Measurements from ENCODE around the gene NBEAL1.
"Not testable (repeated sequence)": the region's sequence is repeated elsewhere in the genome, so short reads cannot be mapped to it uniquely, and the experiment has no call there.

NBEAL1 gene

DNA sequence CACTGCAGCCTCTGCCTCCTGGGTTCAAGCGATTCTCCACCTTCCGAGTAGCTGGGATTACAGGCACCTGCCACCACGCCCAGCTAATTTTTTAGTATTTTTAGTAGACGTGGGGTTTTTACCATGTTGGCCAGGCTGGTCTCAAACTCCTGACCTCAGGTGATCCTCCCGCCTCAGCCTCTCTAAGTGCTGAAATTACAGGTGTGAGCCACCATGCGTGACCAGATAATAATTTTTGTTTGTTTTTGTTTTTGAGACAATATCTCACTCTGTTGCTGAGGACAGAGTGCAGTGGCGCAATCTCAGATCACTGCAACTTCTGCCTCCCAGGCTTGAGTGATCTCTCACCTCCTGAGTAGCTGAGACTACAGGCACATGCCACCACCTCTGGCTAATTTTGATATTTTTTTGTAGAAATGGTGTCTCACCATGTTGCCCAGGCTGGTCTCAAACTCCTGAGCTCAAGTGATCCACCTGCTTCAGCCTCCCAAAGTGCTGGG, 100.6 kb downstream of the NBEAL1 start:
- not testable (repeated sequence) for DNase-seq

- no peak for DNase-seq
Measured at GRCh38 chr2:203122317-203122986, 107.8 kb downstream of the NBEAL1 start.

GRCh38 chr2:203126996-203127395, 112.3 kb downstream of the NBEAL1 start:
- no peak for DNase-seq

DNA sequence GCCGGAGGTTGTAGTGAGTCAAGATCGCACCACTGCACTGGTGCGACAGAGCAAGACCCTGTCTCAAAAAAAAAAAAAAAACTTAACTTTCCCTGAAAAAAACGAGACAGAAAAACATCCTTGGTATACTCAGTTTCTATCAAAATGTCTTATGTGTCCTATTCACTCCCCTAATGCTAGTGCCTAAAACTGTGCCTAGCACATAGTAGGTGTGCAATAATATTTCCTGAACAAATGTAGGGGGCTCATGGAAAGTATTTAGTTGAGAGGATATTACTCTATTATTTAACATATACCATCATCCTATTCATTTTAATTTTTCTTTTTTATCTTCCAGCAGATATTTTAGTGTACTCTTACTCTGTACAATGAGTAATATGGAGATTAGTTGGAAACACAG, 120.4 kb downstream of the NBEAL1 start:
- DNase-seq, result no peak

DNA sequence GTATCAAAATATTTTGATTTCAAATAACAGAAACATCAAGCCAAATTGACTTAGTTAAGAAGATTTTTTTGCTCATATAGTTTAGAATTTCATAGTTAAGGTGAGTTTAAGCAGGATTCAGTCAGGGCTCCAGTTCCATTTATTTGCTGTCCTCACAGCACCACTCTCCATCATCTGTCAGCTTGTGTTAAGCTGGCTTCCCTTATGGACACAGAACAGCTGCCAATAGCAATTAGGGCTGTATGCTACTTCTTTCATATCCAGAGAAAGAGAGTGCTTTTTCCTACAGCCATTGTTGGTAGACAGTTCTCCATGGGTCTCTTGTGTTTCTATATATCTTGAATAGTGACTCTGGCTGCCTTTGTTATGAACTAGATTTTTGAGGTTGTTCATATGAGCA, 128.7 kb downstream of the NBEAL1 start:
- no peak for DNase-seq

GRCh38 chr2:203149194-203149593, 134.5 kb downstream of the NBEAL1 start:
- no peak for DNase-seq

DNA sequence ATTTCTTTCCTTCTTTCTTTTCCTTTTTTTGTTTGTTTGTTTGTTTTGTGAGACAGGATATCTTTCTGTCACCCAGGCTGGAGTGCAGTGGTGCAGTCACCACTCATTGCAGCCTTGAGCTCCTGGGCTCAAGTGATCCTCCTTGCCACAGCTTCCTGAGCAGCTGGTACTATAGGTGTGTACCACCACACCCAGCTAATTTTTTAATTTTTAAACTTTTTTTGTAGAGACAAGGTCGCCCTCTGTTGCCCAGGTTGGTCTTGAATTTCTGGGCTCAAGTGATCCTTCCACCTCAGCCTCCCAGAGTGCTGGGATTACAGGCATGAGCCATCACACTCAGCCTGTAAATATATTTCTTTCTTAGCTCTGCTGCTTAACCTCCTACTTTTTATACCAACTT, 140.7 kb downstream of the NBEAL1 start:
- no peak for DNase-seq

DNA sequence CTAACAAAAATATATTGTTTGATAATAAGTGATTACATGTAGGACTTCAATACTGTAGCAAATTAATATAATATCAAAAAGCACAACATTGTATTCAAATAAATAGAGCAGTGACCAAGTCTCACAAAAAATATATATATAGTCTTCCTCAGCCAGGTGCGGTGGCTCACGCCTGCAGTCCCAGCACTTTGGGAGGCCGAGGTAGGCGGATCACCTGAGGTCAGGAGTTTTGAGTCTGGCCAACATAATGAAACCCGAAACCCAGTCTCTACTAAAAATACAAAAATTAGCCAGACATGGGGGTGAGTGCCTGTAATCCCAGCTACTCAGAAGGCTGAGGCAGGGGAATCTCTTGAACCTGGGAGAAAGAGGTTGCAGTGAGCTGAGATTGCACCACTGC, 148.0 kb downstream of the NBEAL1 start:
- DNase-seq, result not testable (repeated sequence)

- DNase-seq, result no peak
Measured at GRCh38 chr2:203164311-203164935, 149.7 kb downstream of the NBEAL1 start.

DNA sequence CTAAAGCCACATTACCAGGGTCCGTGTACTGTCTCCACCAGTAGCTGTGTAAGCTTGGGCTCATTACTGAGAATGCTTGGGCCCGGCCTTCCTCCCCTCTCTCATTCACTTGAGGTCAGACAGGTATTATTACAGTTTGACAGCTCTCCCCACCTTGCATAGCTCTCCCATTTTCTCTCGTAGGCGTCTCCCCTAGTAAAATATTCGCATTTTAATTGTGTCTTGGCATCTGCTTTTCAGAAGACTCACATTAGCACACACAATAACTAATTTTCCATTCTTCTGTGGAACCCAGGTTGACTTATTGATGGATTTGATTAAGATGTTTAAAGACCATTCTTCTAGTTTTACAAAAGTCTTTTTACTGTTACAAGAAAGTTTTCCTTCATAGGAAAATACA, 153.1 kb downstream of the NBEAL1 start:
- DNase-seq, result no peak

GRCh38 chr2:203170502-203170901, 155.8 kb downstream of the NBEAL1 start:
- DNase-seq, result no peak

DNA sequence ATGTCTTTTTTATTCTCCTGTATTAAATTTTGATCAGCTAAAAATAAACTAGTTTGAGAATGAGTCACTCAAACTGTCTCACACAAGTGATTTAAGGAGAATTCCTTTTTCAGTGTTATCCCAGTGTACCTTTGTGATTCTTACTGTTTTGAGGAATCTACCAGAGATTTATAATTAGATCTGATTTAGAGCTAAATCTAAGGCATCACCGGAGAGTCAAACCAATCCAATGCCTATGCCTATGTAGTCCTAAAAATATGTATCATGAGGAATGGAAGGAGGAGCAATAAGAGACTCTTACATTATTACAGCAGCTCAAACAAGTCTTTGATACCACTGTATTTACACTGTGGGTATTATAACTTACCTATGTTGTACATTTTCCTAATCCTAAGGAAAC, 160.7 kb downstream of the NBEAL1 start:
- DNase-seq, result no peak

GRCh38 chr2:203177361-203177760, 162.7 kb downstream of the NBEAL1 start:
- DNase-seq, result no peak

GRCh38 chr2:203185864-203186263, 171.2 kb downstream of the NBEAL1 start:
- DNase-seq, result no peak

DNA sequence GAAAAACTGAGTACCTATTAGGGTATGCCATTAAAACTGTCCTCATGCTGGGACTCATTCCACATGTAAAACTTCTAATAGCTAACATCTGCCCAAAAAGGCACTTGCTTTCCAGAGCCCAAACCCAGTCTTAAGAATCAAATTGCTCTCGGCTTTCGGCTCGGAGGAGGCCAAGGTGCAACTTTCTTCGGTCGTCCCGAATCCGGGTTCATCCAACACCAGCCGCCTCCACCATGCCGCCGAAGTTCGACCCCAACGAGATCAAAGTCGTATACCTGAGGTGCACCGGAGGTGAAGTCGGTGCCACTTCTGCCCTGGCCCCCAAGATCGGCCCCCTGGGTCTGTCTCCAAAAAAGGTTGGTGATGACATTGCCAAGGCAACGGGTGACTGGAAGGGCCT, 175.9 kb downstream of the NBEAL1 start:
- DNase-seq, result not testable (repeated sequence)

- not testable (repeated sequence) for DNase-seq
Measured at GRCh38 chr2:203191026-203191425, 176.4 kb downstream of the NBEAL1 start.

- DNase-seq, result no peak
Measured at GRCh38 chr2:203191961-203192360, 177.3 kb downstream of the NBEAL1 start.

DNA sequence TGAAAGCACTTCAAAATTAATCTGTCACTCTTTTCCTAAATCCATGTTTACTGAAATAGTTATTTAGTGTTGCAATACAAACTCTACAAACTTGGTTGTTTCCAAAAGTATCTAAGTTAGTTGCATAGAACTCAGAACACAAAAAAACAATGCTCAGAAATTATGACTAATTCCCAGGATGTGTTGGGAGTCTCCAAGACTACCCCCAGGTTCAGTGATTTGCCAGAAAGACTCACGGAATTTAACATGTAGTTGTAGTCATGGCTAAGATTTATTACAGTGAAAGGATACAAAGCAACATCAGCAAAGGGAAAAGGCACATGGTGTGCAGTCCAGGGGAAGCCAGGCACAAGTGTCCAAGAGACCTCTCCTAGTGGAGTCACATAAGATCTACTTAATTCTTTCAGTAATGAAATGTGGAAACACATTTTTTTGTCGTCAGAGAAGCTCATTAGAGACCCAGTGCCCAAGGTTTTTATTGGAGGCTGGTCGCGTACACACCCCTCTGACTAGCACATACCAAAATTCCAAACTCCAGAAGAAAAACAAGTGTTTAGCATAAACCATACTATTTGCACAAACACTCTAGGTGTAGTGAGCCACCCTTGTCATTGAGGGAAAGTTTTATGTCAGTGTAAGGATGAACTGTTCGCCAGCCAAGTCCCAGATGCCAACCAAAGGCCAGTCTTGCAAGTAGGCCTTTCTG, 180.8 kb downstream of the NBEAL1 start:
- no peak for DNase-seq

GRCh38 chr2:203200866-203201265, 186.2 kb downstream of the NBEAL1 start:
- DNase-seq, result no peak

DNA sequence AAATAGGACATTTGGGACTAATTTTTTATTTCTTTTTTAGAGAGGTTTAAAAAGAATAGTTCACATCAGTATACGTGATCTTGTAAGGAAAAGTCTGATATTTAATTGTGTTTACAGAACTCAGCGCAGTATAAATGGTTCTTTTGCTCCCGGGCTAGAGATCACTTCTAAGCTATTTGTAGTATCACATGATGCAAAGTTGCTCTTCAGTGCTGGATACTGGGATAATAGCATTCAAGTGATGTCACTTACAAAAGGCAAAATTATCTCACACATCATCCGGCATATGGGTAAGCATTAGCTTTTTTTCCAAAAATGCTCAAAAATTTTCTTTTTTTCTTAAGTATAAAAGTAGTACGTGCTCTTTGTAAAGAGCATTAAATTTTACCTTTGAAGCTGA, 186.8 kb downstream of the NBEAL1 start:
- DNase-seq, result no peak

GRCh38 chr2:203209538-203209937, 194.9 kb downstream of the NBEAL1 start:
- DNase-seq, result no peak

GRCh38 chr2:203225423-203226039, 210.9 kb downstream of the NBEAL1 start:
- DNase-seq, result no peak

GRCh38 chr2:203229674-203230073, 215.0 kb downstream of the NBEAL1 start:
- not testable (repeated sequence) for DNase-seq

All from effector CD8-positive, alpha-beta T cell (primary cell).